DOHH2 (cell line): ENCODE data around the gene POLDIP3.
"Not testable (repeated sequence)": the region's sequence is repeated elsewhere in the genome, so short reads cannot be mapped to it uniquely, and the experiment has no call there.

Experiments
- H3F3A ChIP-seq: fragments of 200-600 bp; sonication (generic), shearing (Covaris generic); 2 replicates; pipeline ENCODE4 v1.6.0; 2016; ENCODE audit warnings: antibody characterized with exemption, mild to moderate bottlenecking; ENCODE audit not compliant: control insufficient read depth, insufficient read depth
- H3K27ac ChIP-seq: fragments of 200-600 bp; sonication (generic); 2 replicates; pipeline ENCODE4 v1.5.1; 2014; ENCODE audit warnings: low read depth, mild to moderate bottlenecking, low read length, moderate library complexity
- H3K27me3 ChIP-seq: fragments of 200-600 bp; sonication (generic); 2 replicates; pipeline ENCODE4 v1.6.1; 2014; ENCODE audit warnings: mild to moderate bottlenecking, low read length, mixed read lengths; ENCODE audit not compliant: control insufficient read depth
- H3K36me3 ChIP-seq: fragments of 200-600 bp; sonication (generic); 2 replicates; pipeline ENCODE4 v1.6.1; 2014; ENCODE audit warnings: mild to moderate bottlenecking, low read length, moderate library complexity, mixed read lengths; ENCODE audit not compliant: control insufficient read depth
- H3K4me1 ChIP-seq: fragments of 200-600 bp; sonication (generic); 2 replicates; pipeline ENCODE4 v1.6.1; 2014; ENCODE audit warnings: mild to moderate bottlenecking, low read length, mixed read lengths; ENCODE audit not compliant: control insufficient read depth
- H3K4me2 ChIP-seq: fragments of 200-600 bp; sonication (generic); 2 replicates; pipeline ENCODE4 v1.6.0; 2014; ENCODE audit warnings: mild to moderate bottlenecking, low read length, moderate library complexity
- H3K4me3 ChIP-seq: fragments of 200-600 bp; sonication (generic); 2 replicates; pipeline ENCODE4 v1.5.1; 2014; ENCODE audit warnings: mild to moderate bottlenecking, low read length, mixed read lengths
- H3K79me2 ChIP-seq: fragments of 200-600 bp; sonication (generic); 2 replicates; pipeline ENCODE4 v1.6.1; 2014; ENCODE audit warnings: mild to moderate bottlenecking, low read length, mixed read lengths; ENCODE audit not compliant: control insufficient read depth
- H3K9me2 ChIP-seq: fragments of 200-600 bp; sonication (generic); replicated peaks from 2 replicates; pipeline ENCODE4 v1.6.1; 2014; ENCODE audit warnings: mild to moderate bottlenecking, low read length, mixed read lengths; ENCODE audit not compliant: control insufficient read depth
- H3K9me3 ChIP-seq: fragments of 200-600 bp; sonication (generic); 2 replicates; pipeline ENCODE4 v1.6.1; 2014; ENCODE audit warnings: antibody characterized with exemption, low read length, mixed read lengths; ENCODE audit not compliant: control insufficient read depth, insufficient read depth
- H4K20me1 ChIP-seq: fragments of 200-600 bp; sonication (generic); 2 replicates; pipeline ENCODE4 v1.6.0; 2014; ENCODE audit warnings: low read depth, mild to moderate bottlenecking, antibody characterized with exemption, low read length, moderate library complexity; ENCODE audit not compliant: control insufficient read depth, insufficient read depth
- CTCF ChIP-seq: fragments of 200-600 bp; sonication (generic); IDR thresholded peaks from one replicate; pipeline ENCODE4 v1.5.1; 2014; ENCODE audit warnings: antibody characterized with exemption, mild to moderate bottlenecking, low read depth, low read length; ENCODE audit not compliant: poor library complexity, severe bottlenecking
- EZH2phosphoT487 ChIP-seq: fragments of 200-600 bp; sonication (generic); IDR thresholded peaks from 2 replicates; pipeline ENCODE4 v1.6.1; 2017; ENCODE audit warnings: borderline replicate concordance, mild to moderate bottlenecking, antibody characterized with exemption, low read length, moderate library complexity, mixed read lengths

Gene POLDIP3

GRCh38 chr22:42567950-42568349 lies 46.7 kb downstream of the POLDIP3 start:
- not testable (repeated sequence) for H3K4me2 ChIP-seq, H4K20me1 ChIP-seq, H3K9me2 ChIP-seq, H3K27me3 ChIP-seq, H3K27ac ChIP-seq, H3K36me3 ChIP-seq, H3K4me3 ChIP-seq, H3K9me3 ChIP-seq, H3K79me2 ChIP-seq
- Histone ChIP-seq H3F3A (peaks cover 32% of the 10 kb centered on the region), H3K4me1 (peaks cover 13% of the 10 kb centered on the region)

- H3F3A ChIP-seq, result peaks cover 21% of the 10 kb centered on the region
- no peak overlapping the region for H3K4me3 ChIP-seq
- no peaks in the 10 kb centered on the region for H3K9me3 ChIP-seq
- H3K4me2 ChIP-seq, result no peak overlapping the region
- no peak overlapping the region for H3K27ac ChIP-seq
- peaks cover 5% of the 10 kb centered on the region for H3K36me3 ChIP-seq
- no peaks in the 10 kb centered on the region for H3K27me3 ChIP-seq
- peaks cover 33% of the 10 kb centered on the region for H3K4me1 ChIP-seq
- TF ChIP-seq EZH2phosphoT487, result no peak
- TF ChIP-seq CTCF, result no peak
- H3K79me2 ChIP-seq, result peaks cover 4% of the 10 kb centered on the region; the same call in 1 of the 2 replicates
- H4K20me1 ChIP-seq, result no peaks in the 10 kb centered on the region
- no peaks in the 10 kb centered on the region for H3K9me2 ChIP-seq
Measured at GRCh38 chr22:42565956-42566355, 48.7 kb downstream of the POLDIP3 start.

- no peaks in the 10 kb centered on the region for H4K20me1 ChIP-seq
- H3K27ac ChIP-seq, result no peak overlapping the region
- no peak overlapping the region for H3K4me3 ChIP-seq
- H3K79me2 ChIP-seq, result peaks cover 4% of the 10 kb centered on the region; the same call in 1 of the 2 replicates
- H3K36me3 ChIP-seq, result peaks cover 5% of the 10 kb centered on the region
- H3K4me2 ChIP-seq, result no peak overlapping the region
- no peaks in the 10 kb centered on the region for H3K9me3 ChIP-seq
- peaks cover 34% of the 10 kb centered on the region for H3K4me1 ChIP-seq
- no peaks in the 10 kb centered on the region for H3K9me2 ChIP-seq
- TF ChIP-seq CTCF, result no peak
- no peak for TF ChIP-seq EZH2phosphoT487
- no peaks in the 10 kb centered on the region for H3K27me3 ChIP-seq
- H3F3A ChIP-seq, result peaks cover 21% of the 10 kb centered on the region
Measured at GRCh38 chr22:42564699-42565098, 50.0 kb downstream of the POLDIP3 start.

GRCh38 chr22:42563943-42564342 lies 50.7 kb downstream of the POLDIP3 start:
- not testable (repeated sequence) for H3K9me2 ChIP-seq, H3K36me3 ChIP-seq, H3K9me3 ChIP-seq, H3K79me2 ChIP-seq, H3K27me3 ChIP-seq, H3K4me3 ChIP-seq, H4K20me1 ChIP-seq, H3K4me2 ChIP-seq, H3K27ac ChIP-seq
- peaks cover 18% of the 10 kb centered on the region for H3F3A ChIP-seq
- H3K4me1 ChIP-seq, result peaks cover 34% of the 10 kb centered on the region
